ENCODE results near the gene RTN4R.

DNA sequence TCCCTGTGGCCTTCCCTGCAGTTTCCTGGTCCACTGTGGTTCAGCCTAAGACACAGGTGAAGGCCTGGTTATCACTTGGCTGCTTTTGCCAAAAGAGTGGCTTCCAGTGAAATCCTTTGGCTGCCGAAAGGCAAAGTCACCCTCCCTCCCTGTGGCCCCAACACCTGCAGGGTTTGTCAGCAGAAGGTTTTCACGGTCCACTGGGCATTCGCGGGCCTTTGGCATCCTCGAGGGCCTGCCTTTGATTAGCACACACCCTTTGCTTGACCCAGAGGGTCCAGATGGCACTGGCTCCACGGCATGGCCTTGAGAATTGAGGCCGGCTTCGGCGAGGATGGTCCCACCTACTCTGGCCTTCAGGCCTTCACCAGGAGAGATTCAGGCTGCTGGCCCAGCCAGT, 35.3 kb downstream of the RTN4R start:
- TF ChIP-seq, protein P1, sequence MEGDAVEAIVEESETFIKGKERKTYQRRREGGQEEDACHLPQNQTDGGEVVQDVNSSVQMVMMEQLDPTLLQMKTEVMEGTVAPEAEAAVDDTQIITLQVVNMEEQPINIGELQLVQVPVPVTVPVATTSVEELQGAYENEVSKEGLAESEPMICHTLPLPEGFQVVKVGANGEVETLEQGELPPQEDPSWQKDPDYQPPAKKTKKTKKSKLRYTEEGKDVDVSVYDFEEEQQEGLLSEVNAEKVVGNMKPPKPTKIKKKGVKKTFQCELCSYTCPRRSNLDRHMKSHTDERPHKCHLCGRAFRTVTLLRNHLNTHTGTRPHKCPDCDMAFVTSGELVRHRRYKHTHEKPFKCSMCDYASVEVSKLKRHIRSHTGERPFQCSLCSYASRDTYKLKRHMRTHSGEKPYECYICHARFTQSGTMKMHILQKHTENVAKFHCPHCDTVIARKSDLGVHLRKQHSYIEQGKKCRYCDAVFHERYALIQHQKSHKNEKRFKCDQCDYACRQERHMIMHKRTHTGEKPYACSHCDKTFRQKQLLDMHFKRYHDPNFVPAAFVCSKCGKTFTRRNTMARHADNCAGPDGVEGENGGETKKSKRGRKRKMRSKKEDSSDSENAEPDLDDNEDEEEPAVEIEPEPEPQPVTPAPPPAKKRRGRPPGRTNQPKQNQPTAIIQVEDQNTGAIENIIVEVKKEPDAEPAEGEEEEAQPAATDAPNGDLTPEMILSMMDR (IDR thresholded peaks at IDR 0.05) = no peak
- no peak for TF ChIP-seq EP300 (IDR thresholded peaks at IDR 0.05)
- no peak for TF ChIP-seq POLR2A (IDR thresholded peaks at IDR 0.05)
- TF ChIP-seq POLR2AphosphoS5 (IDR thresholded peaks at IDR 0.05) = no peak
